Upper lobe of right lung (tissue), 1 donor: Measurements from ENCODE around the gene PROCA1. TPM values are rescaled to one million over a fixed set of nuclear protein-coding genes. Genes with fewer than 3 reads are reported as not detected.
A peak's percentile ranks its signal among the peaks of the same experiment; 100 is the strongest.

Source experiments
- ATAC-seq: fragments of 200-7000 bp; cut with Tn5 transposase; one replicate; pipeline ENCODE4 v1.9.1; 2020; ENCODE audit warnings: mild to moderate bottlenecking, moderate library complexity
- DNase-seq: peaks from one replicate; pipeline ENCODE4 v3.0.0-alpha.2; 2020
- H3K27ac ChIP-seq: fragments of 200-600 bp; one replicate; pipeline ENCODE4 v1.8.0; 2022
- H3K27me3 ChIP-seq: fragments of 200-600 bp; one replicate; pipeline ENCODE4 v1.8.0; 2022; ENCODE audit warnings: mild to moderate bottlenecking
- H3K36me3 ChIP-seq: fragments of 200-600 bp; one replicate; pipeline ENCODE4 v1.8.0; 2022
- H3K4me1 ChIP-seq: fragments of 200-600 bp; one replicate; pipeline ENCODE4 v1.8.0; 2022
- H3K4me3 ChIP-seq: fragments of 200-600 bp; one replicate; pipeline ENCODE4 v1.8.0; 2022; ENCODE audit warnings: mild to moderate bottlenecking
- H3K9me3 ChIP-seq: fragments of 200-600 bp; one replicate; pipeline ENCODE4 v1.8.0; 2022
- CTCF ChIP-seq: fragments of 200-600 bp; IDR thresholded peaks from one replicate; pipeline ENCODE4 v1.8.0; 2022; ENCODE audit warnings: antibody characterized with exemption
- intact Hi-C: fragments of 100-400 bp; cut with DNase I; formaldehyde crosslinking; loops from one replicate; pipeline ENCODE4 v1.11.0; 2022
- total RNA-seq: library from RNA; stranded (reverse); fragmentation: NEBNext Ultra II Directional; extraction: Animal tissue kit (Norgen Biotek cat#: 25700); gene quantifications from one replicate; pipeline ENCODE4 v1.2.1, GENCODE V29; 2021
- donor health status: DM: no; HTN: yes; CAD: no; lungs with severe emphysema.

Gene PROCA1
- total RNA-seq, 1 donor from 2014 or later, result 3.3 TPM

GRCh38 chr17:28712705-28713415, 1.2 kb upstream of the PROCA1 start:
- no peak overlapping the region for H3K4me3 ChIP-seq
- no peaks in the 10 kb centered on the region for H3K9me3 ChIP-seq
- no peak for DNase-seq
- no peak for TF ChIP-seq CTCF
- no peak for ATAC-seq
- peaks cover 16% of the 10 kb centered on the region for H3K4me1 ChIP-seq
- no peaks in the 10 kb centered on the region for H3K27me3 ChIP-seq
- intact Hi-C loops, result no loop called here
- peaks cover 16% of the 10 kb centered on the region for H3K36me3 ChIP-seq
- no peak overlapping the region for H3K27ac ChIP-seq

- intact Hi-C loops, result no loop called here
- H3K9me3 ChIP-seq, result no peaks in the 10 kb centered on the region
- TF ChIP-seq CTCF, result no peak
- peaks cover 16% of the 10 kb centered on the region for H3K36me3 ChIP-seq
- H3K27ac ChIP-seq, result peak overlapping the region; percentile 90
- H3K4me3 ChIP-seq, result peak overlapping the region; percentile 80
- no peaks in the 10 kb centered on the region for H3K27me3 ChIP-seq
- peak; percentile 40 for ATAC-seq
- peak; percentile 81 for DNase-seq
- peaks cover 16% of the 10 kb centered on the region for H3K4me1 ChIP-seq
Measured at GRCh38 chr17:28712032-28712704, 480 bp upstream of the PROCA1 start.

- Histone ChIP-seq H3K4me1 (peaks cover 7% of the 10 kb centered on the region), H3K36me3 (peaks cover 16% of the 10 kb centered on the region), H3K27me3 (no peaks in the 10 kb centered on the region), H3K4me3 (peak overlapping the region; percentile 80), H3K27ac (peak overlapping the region; percentile 90), H3K9me3 (no peaks in the 10 kb centered on the region)
- no peak for TF ChIP-seq CTCF
- ATAC-seq (peak; percentile 96), DNase-seq (peak; percentile 95)
- intact Hi-C loops, result no loop called here
Measured at GRCh38 chr17:28710861-28711722, 596 bp downstream of the PROCA1 start.

- TF ChIP-seq CTCF, result no peak
- Histone ChIP-seq H3K4me1 (peaks cover 6% of the 10 kb centered on the region), H3K4me3 (no peak overlapping the region), H3K9me3 (no peaks in the 10 kb centered on the region), H3K27me3 (no peaks in the 10 kb centered on the region), H3K27ac (no peak overlapping the region), H3K36me3 (peaks cover 14% of the 10 kb centered on the region)
- intact Hi-C loops, result no loop called here
- ATAC-seq, result no peak
- no peak for DNase-seq
Measured at GRCh38 chr17:28707339-28707720, 4.4 kb downstream of the PROCA1 start.

GRCh38 chr17:28706471-28707338, 5.0 kb downstream of the PROCA1 start:
- no peaks in the 10 kb centered on the region for H3K9me3 ChIP-seq
- peaks cover 20% of the 10 kb centered on the region for H3K36me3 ChIP-seq
- H3K4me1 ChIP-seq, result peaks cover 5% of the 10 kb centered on the region
- DNase-seq (no peak), ATAC-seq (no peak)
- no peak overlapping the region for H3K4me3 ChIP-seq
- intact Hi-C loops, result no loop called here
- no peaks in the 10 kb centered on the region for H3K27me3 ChIP-seq
- no peak for TF ChIP-seq CTCF
- no peak overlapping the region for H3K27ac ChIP-seq
